Occipital lobe (tissue), 2 donors: ENCODE data around the gene EPS8L2. TPM values are rescaled to one million over a fixed set of nuclear protein-coding genes. Genes with fewer than 3 reads are reported as not detected.

Experiments used
- DNase-seq: peaks from one replicate; lab custom pipeline; 2025; lab: John Stamatoyannopoulos, UW
- total RNA-seq: library from RNA; depleted of rRNA; stranded (reverse); fragments of >200 nt; gene quantifications from one replicate; pipeline ENCODE4 v1.2.3, GENCODE V29; 2014

EPS8L2 gene
- total RNA-seq, 1 donor from 2014 or later, result 1.4 TPM

- no peak for DNase-seq
Measured at GRCh38 chr11:760236-760635, 54.2 kb downstream of the EPS8L2 start.

- no peak for DNase-seq
Measured at GRCh38 chr11:761526-762108, 55.6 kb downstream of the EPS8L2 start.

GRCh38 chr11:762421-763072 is 56.5 kb downstream of the EPS8L2 start:
- peak; percentile 68 for DNase-seq

GRCh38 chr11:763073-763463 is 57.0 kb downstream of the EPS8L2 start:
- no peak for DNase-seq

GRCh38 chr11:763549-764321 is 57.7 kb downstream of the EPS8L2 start:
- DNase-seq, result no peak

GRCh38 chr11:764322-765024 is 58.4 kb downstream of the EPS8L2 start:
- no peak for DNase-seq

GRCh38 chr11:765025-765801 is 59.2 kb downstream of the EPS8L2 start:
- no peak for DNase-seq

- DNase-seq, result no peak
Measured at GRCh38 chr11:765802-766091, 59.7 kb downstream of the EPS8L2 start.

- DNase-seq, result no peak
Measured at GRCh38 chr11:766106-766935, 60.3 kb downstream of the EPS8L2 start.

- no peak for DNase-seq
Measured at GRCh38 chr11:766936-767210, 60.8 kb downstream of the EPS8L2 start.

- DNase-seq, result no peak
Measured at GRCh38 chr11:767238-767637, 61.2 kb downstream of the EPS8L2 start.

- no peak for DNase-seq
Measured at GRCh38 chr11:769887-770641, 64.0 kb downstream of the EPS8L2 start.

GRCh38 chr11:770642-771616 is 64.9 kb downstream of the EPS8L2 start:
- no peak for DNase-seq

GRCh38 chr11:771617-772204 is 65.7 kb downstream of the EPS8L2 start:
- no peak for DNase-seq

- DNase-seq, result peak; percentile 83
Measured at GRCh38 chr11:772429-773390, 66.7 kb downstream of the EPS8L2 start.

- DNase-seq, result no peak
Measured at GRCh38 chr11:773425-773824, 67.4 kb downstream of the EPS8L2 start.

GRCh38 chr11:773830-774229 is 67.8 kb downstream of the EPS8L2 start:
- DNase-seq, result no peak
